ENCODE results near the gene PLXNA2.

Gene PLXNA2

DNA sequence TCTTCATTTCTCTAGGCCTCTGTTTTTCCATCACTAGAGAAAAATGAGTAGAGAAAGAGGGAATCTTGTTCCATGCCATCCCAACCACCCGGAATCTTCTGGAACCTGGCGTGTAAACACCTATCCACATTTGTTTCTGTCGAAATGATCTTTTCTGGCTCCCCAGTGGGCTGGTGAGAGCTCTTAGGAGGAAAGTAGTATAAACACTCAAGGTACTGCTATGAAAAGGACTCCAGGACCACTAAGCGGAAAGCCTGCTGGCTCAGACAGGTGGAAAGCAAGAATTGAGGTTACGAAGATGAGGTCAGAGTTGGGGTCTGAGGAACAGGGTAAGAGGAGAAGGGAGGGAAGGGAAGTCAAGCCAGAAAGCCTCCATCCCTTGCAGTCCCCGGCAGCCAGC lies 90.8 kb downstream of the PLXNA2 start:
- Histone ChIP-seq H4K5ac (ENCODE audit: low read length) (no peak overlapping the region), H2BK5ac (ENCODE audit: low read length) (no peak overlapping the region), H3K4ac (ENCODE audit: low read depth, low read length) (no peak overlapping the region), H2AK5ac (ENCODE audit: low read length) (no peak overlapping the region), H3K56ac (ENCODE audit: low read length) (no peak overlapping the region), H3K9ac (ENCODE audit: low read length) (no peak overlapping the region), H2BK15ac (replicated peaks; ENCODE audit: low read depth) (no peak overlapping the region), H3K4me1 (ENCODE audit: control insufficient read depth, low read depth, low read length) (peaks cover 13% of the 10 kb centered on the region), H3K23ac (ENCODE audit: low read length) (no peak overlapping the region), H2BK120ac (ENCODE audit: low read depth, low read length) (no peak overlapping the region), H3K36me3 (ENCODE audit: control insufficient read depth, insufficient read depth, low read length) (no peaks in the 10 kb centered on the region), H4K8ac (ENCODE audit: low read depth, low read length) (no peak overlapping the region), H3K4me3 (ENCODE audit: low read length) (no peak overlapping the region), H3K79me2 (ENCODE audit: control insufficient read depth, insufficient read depth, low read length) (no peaks in the 10 kb centered on the region), H3K18ac (ENCODE audit: low read length) (no peak overlapping the region), H3K79me1 (ENCODE audit: low read length) (peaks cover 3% of the 10 kb centered on the region), H3K27ac (ENCODE audit: low read depth, low read length) (no peak overlapping the region), H3K4me2 (ENCODE audit: low read length) (no peak overlapping the region), H3K27me3 (ENCODE audit: insufficient read depth, low read length, poor library complexity) (no peaks in the 10 kb centered on the region)
- WGBS (ENCODE audit: extremely low coverage, insufficient coverage, low lambda C conversion rate), result no CpG with 5 or more reads among the region's 6 CpGs
- DNase-seq, result no peak

DNA sequence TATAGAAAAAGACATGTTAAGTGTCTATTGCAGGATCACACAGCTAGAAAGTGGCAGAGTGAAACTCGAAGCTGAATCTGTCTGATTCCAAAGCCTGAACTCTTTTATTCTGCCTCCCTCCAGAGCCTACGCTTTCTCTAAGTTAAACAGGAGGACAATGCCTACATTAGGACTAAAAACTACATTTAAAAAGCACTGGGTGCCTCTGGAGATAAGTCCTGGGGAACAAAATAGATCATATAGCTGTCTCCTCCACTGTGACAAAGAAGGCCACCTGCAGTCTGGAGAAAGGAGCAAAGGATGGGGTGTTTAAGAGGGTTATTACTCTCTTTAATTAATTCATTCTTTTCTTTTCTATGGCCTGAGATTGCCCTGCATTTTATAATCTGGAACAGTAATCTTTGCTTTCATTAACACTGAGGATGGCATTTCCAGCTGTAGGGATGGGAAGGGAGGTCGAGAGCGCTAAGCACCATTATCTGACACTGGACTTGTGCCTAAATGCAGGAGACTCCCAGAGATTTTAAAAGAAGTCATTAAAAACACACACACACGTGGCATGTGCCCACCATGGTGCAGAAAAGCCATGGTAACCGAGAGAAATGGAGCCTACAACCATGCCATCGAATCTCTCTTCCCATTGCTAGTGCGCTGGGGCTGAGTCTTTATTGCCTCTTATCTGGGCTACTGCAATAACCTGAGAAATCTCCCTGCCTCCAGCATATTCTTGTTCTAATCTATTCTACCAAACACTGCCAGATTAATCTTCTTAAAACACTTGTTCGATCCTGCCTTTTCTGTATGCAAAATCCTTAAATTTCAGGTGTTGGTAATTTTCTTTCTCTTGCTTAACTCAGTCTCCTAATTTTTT lies 92.2 kb downstream of the PLXNA2 start:
- Histone ChIP-seq H3K4ac (ENCODE audit: low read depth, low read length) (no peak overlapping the region), H2BK120ac (ENCODE audit: low read depth, low read length) (no peak overlapping the region), H4K5ac (ENCODE audit: low read length) (no peak overlapping the region), H3K18ac (ENCODE audit: low read length) (no peak overlapping the region), H3K9ac (ENCODE audit: low read length) (no peak overlapping the region), H3K36me3 (ENCODE audit: control insufficient read depth, insufficient read depth, low read length) (no peaks in the 10 kb centered on the region), H3K4me2 (ENCODE audit: low read length) (no peak overlapping the region), H3K56ac (ENCODE audit: low read length) (no peak overlapping the region), H3K27me3 (ENCODE audit: insufficient read depth, low read length, poor library complexity) (no peaks in the 10 kb centered on the region), H2BK15ac (replicated peaks; ENCODE audit: low read depth) (no peak overlapping the region), H3K27ac (ENCODE audit: low read depth, low read length) (no peak overlapping the region), H3K4me3 (ENCODE audit: low read length) (no peak overlapping the region), H3K79me2 (ENCODE audit: control insufficient read depth, insufficient read depth, low read length) (no peaks in the 10 kb centered on the region), H3K79me1 (ENCODE audit: low read length) (peaks cover 3% of the 10 kb centered on the region), H3K23ac (ENCODE audit: low read length) (no peak overlapping the region), H3K4me1 (ENCODE audit: control insufficient read depth, low read depth, low read length) (peaks cover 11% of the 10 kb centered on the region), H2AK5ac (ENCODE audit: low read length) (no peak overlapping the region), H2BK5ac (ENCODE audit: low read length) (no peak overlapping the region), H4K8ac (ENCODE audit: low read depth, low read length) (no peak overlapping the region)
- no peak for DNase-seq
- no CpG with 5 or more reads among the region's 9 CpGs for WGBS (ENCODE audit: extremely low coverage, insufficient coverage, low lambda C conversion rate)

DNA sequence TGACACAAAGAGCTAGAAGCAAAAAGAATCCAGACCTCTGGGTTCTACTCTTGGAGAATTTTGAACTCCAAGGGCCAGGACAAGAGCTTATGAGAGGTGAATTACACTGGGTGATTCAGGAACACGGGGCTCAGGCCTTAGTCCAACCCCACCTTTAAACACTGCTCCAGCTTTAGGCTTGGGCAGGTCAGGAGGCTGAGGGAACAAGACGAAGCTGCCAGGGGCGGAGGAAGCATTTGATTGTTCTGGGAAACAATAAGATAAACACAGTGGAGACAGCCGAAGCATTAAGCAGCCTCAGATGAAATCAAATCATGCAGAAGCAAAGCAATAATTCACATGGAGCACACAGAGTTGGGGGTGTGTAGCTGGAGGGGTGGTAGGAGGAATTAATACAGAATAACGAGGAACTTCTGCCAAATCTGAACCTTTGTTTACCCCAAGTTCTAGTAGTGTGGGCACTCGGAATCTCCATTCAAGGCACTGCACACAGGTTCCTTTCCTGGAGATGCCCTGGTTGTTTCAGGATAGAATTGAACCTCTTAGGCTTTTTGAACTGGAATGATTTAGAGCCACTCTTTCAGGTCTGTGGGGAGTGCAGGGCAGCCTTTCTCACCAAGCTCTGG lies 93.2 kb downstream of the PLXNA2 start:
- Histone ChIP-seq H3K4me1 (ENCODE audit: control insufficient read depth, low read depth, low read length) (peaks cover 11% of the 10 kb centered on the region), H2BK15ac (replicated peaks; ENCODE audit: low read depth) (no peak overlapping the region), H2BK120ac (ENCODE audit: low read depth, low read length) (no peak overlapping the region), H2AK5ac (ENCODE audit: low read length) (no peak overlapping the region), H4K8ac (ENCODE audit: low read depth, low read length) (no peak overlapping the region), H4K5ac (ENCODE audit: low read length) (no peak overlapping the region), H3K27ac (ENCODE audit: low read depth, low read length) (no peak overlapping the region), H3K79me2 (ENCODE audit: control insufficient read depth, insufficient read depth, low read length) (no peaks in the 10 kb centered on the region), H3K18ac (ENCODE audit: low read length) (no peak overlapping the region), H3K23ac (ENCODE audit: low read length) (peak overlapping the region; percentile 9), H3K56ac (ENCODE audit: low read length) (no peak overlapping the region), H3K9ac (ENCODE audit: low read length) (no peak overlapping the region), H3K4me3 (ENCODE audit: low read length) (no peak overlapping the region), H3K4ac (ENCODE audit: low read depth, low read length) (no peak overlapping the region), H3K36me3 (ENCODE audit: control insufficient read depth, insufficient read depth, low read length) (no peaks in the 10 kb centered on the region), H3K4me2 (ENCODE audit: low read length) (no peak overlapping the region), H3K27me3 (ENCODE audit: insufficient read depth, low read length, poor library complexity) (no peaks in the 10 kb centered on the region), H3K79me1 (ENCODE audit: low read length) (peaks cover 3% of the 10 kb centered on the region), H2BK5ac (ENCODE audit: low read length) (no peak overlapping the region)
- DNase-seq, result no peak
- no CpG with 5 or more reads among the region's 6 CpGs for WGBS (ENCODE audit: extremely low coverage, insufficient coverage, low lambda C conversion rate)

DNA sequence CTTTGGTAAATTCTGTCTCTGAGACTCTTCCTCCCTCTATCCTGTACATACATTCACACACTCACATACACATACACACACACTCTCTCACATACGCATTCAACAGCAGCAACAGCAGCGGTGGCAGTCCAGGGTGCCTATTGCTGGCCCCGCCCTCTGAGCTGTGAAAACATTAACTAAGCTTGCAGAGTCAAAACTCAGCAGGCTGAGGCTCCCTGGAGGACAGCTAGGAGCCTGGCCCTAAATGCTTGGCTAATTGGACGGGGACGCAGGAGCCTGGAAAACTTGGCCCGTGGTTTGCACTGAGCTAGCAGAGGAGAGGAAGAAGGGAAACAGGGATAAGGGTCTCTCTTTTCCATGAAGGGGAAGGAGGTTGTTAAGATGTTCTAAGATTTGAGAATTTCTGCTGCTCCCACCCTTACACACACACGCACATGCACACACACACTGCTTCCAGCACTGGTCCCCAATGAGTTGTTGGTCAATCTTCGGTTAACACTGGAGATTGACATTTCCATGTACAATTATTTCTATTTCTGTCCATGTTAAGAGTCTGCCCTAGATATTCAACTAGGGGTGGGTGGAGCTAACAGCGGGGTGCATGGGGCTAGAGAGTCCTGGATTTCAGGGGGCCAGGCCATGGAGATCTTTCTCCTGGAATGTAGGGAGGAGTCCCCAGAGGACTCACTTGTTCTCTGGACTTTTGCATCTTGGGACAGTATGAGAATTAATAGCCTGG lies 94.2 kb downstream of the PLXNA2 start:
- DNase-seq, result peak; percentile 33
- no CpG with 5 or more reads among the region's 9 CpGs for WGBS (ENCODE audit: extremely low coverage, insufficient coverage, low lambda C conversion rate)
- H3K4me2 ChIP-seq (ENCODE audit: low read length), result no peak overlapping the region
- H3K23ac ChIP-seq (ENCODE audit: low read length), result no peak overlapping the region
- H3K4me1 ChIP-seq (ENCODE audit: control insufficient read depth, low read depth, low read length), result peaks cover 13% of the 10 kb centered on the region
- no peak overlapping the region for H4K5ac ChIP-seq (ENCODE audit: low read length)
- no peaks in the 10 kb centered on the region for H3K36me3 ChIP-seq (ENCODE audit: control insufficient read depth, insufficient read depth, low read length)
- peaks cover 3% of the 10 kb centered on the region for H3K79me1 ChIP-seq (ENCODE audit: low read length)
- no peak overlapping the region for H2BK15ac ChIP-seq (replicated peaks; ENCODE audit: low read depth)
- no peak overlapping the region for H3K4me3 ChIP-seq (ENCODE audit: low read length)
- no peak overlapping the region for H2AK5ac ChIP-seq (ENCODE audit: low read length)
- peak overlapping the region; percentile 31 for H3K18ac ChIP-seq (ENCODE audit: low read length)
- no peak overlapping the region for H3K4ac ChIP-seq (ENCODE audit: low read depth, low read length)
- no peaks in the 10 kb centered on the region for H3K27me3 ChIP-seq (ENCODE audit: insufficient read depth, low read length, poor library complexity)
- no peak overlapping the region for H3K56ac ChIP-seq (ENCODE audit: low read length)
- no peaks in the 10 kb centered on the region for H3K79me2 ChIP-seq (ENCODE audit: control insufficient read depth, insufficient read depth, low read length)
- H3K9ac ChIP-seq (ENCODE audit: low read length), result no peak overlapping the region
- no peak overlapping the region for H3K27ac ChIP-seq (ENCODE audit: low read depth, low read length)
- H2BK5ac ChIP-seq (ENCODE audit: low read length), result no peak overlapping the region
- no peak overlapping the region for H2BK120ac ChIP-seq (ENCODE audit: low read depth, low read length)
- H4K8ac ChIP-seq (ENCODE audit: low read depth, low read length), result no peak overlapping the region

DNA sequence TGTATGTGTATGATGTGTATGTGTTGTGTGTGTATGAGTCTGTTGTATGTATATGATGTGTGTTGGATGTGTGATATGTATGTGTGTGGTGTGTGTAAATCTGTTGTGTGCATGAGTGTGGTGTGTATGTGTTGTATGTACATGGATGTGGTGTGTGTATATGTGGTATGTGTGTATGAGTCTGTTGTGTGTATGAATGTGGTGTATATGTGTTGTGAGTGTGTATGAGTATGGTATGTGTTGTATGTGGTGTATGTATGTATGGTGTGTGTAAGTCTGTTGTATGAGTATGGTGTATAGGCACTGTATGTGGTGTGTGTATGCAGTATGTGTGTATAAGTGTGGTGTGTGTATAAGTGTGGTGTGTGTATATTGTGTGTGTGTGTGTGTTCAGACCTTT lies 95.0 kb downstream of the PLXNA2 start:
- Histone ChIP-seq H3K4me1 (ENCODE audit: control insufficient read depth, low read depth, low read length) (peaks cover 13% of the 10 kb centered on the region), H3K27ac (ENCODE audit: low read depth, low read length) (no peak overlapping the region), H3K4me2 (ENCODE audit: low read length) (no peak overlapping the region), H2BK15ac (replicated peaks; ENCODE audit: low read depth) (no peak overlapping the region), H3K9ac (ENCODE audit: low read length) (no peak overlapping the region), H3K79me2 (ENCODE audit: control insufficient read depth, insufficient read depth, low read length) (no peaks in the 10 kb centered on the region), H2BK5ac (ENCODE audit: low read length) (no peak overlapping the region), H3K4ac (ENCODE audit: low read depth, low read length) (no peak overlapping the region), H3K79me1 (ENCODE audit: low read length) (peaks cover 3% of the 10 kb centered on the region), H3K4me3 (ENCODE audit: low read length) (no peak overlapping the region), H2AK5ac (ENCODE audit: low read length) (no peak overlapping the region), H2BK120ac (ENCODE audit: low read depth, low read length) (no peak overlapping the region), H4K8ac (ENCODE audit: low read depth, low read length) (no peak overlapping the region), H3K36me3 (ENCODE audit: control insufficient read depth, insufficient read depth, low read length) (no peaks in the 10 kb centered on the region), H3K18ac (ENCODE audit: low read length) (no peak overlapping the region), H4K5ac (ENCODE audit: low read length) (no peak overlapping the region), H3K23ac (ENCODE audit: low read length) (no peak overlapping the region), H3K27me3 (ENCODE audit: insufficient read depth, low read length, poor library complexity) (no peaks in the 10 kb centered on the region), H3K56ac (ENCODE audit: low read length) (no peak overlapping the region)
- DNase-seq, result no peak

Measured in mesendoderm (in vitro differentiated cells).